Right forelimb (tissue), 1 donor: Measurements from ENCODE around the gene FAH.
A peak's percentile ranks its signal among the peaks of the same experiment; 100 is the strongest.

ENCODE experiments used
- DNase-seq: peaks from one replicate; pipeline ENCODE4 v3.0.0-alpha.2; 2018

FAH gene

GRCh38 chr15:80174017-80174746 is 21.4 kb downstream of the FAH start:
- no peak for DNase-seq

GRCh38 chr15:80175436-80175835 is 22.6 kb downstream of the FAH start:
- DNase-seq: no peak

- DNase-seq: no peak
Measured at GRCh38 chr15:80176443-80176842, 23.6 kb downstream of the FAH start.

- no peak for DNase-seq
Measured at GRCh38 chr15:80177156-80177555, 24.4 kb downstream of the FAH start.

DNA sequence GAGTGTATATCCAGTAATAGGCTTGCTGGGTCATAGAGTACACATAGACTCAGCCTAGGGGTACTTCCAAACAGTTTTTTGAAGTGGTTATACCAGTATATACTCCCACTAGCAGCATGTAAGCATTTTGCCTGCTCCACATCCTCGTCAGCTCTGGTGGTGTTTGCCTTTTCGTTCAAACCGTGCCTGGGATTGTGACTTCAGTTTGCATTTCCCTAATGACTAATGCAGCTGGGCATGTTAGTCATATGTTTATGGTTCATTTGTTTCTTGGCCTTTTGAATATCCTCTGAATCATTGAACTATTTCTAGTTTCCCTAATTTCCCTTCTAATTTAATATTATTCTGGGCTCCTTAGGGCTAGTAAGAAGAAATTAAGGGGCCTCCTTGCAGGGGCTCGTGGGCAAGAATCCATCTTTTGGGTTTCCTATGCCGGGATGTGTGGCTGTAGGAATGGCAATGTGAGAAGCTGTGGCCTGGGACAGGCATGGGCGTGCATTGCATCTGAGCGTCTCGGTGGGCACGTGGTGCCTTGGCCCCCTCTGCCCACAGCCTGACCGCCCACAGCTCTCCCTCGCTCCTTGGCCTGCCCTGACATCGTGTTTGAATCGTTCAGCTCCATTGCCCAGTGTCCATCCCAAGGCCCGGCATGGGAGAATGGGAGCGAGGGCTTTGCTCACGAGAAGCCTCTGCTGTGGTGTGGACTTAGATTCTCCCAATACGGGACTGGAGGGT is 26.4 kb downstream of the FAH start:
- DNase-seq: no peak

DNA sequence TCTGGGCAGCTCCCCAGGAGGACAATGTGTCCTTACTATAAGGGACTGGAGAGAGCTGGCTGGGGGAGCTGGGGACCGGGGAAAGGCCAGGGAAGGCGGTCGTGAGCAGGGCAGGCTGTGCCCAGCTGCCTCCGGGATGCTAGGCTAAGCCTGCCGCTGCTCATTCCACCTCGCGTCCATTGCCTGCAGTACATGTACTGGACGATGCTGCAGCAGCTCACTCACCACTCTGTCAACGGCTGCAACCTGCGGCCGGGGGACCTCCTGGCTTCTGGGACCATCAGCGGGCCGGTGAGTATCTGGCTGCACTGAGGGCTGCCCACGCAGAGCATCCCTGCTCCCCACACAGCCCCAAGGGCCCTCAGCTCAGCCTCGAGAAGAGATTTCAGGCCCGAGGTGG is 27.1 kb downstream of the FAH start:
- no peak for DNase-seq

DNA sequence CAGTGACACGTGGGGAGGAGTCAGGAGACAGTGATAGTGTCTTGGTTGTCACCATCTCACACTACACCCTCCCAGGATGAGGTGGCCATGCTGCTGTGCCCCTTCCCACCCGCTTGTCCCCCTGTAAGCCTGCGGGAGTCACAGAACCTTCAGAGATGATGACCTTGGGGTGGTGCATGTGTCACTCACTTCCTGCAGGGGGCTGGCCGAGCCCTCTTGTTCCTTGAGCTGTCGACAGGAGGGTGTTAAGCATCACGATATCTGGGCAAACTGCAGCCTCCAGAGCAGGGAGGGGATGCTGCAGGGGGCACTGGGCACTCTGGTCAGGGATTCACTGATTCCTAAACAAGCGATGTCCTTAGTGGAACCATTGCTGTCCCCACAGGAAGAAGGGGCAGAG is 27.7 kb downstream of the FAH start:
- no peak for DNase-seq

- peak; percentile 6 for DNase-seq
Measured at GRCh38 chr15:80180986-80181385, 28.2 kb downstream of the FAH start.

GRCh38 chr15:80182611-80183261 is 29.9 kb downstream of the FAH start:
- DNase-seq: no peak

GRCh38 chr15:80183306-80183705 is 30.5 kb downstream of the FAH start:
- no peak for DNase-seq

GRCh38 chr15:80183886-80184285 is 31.1 kb downstream of the FAH start:
- DNase-seq: no peak

- DNase-seq: no peak
Measured at GRCh38 chr15:80184554-80184953, 31.8 kb downstream of the FAH start.

DNA sequence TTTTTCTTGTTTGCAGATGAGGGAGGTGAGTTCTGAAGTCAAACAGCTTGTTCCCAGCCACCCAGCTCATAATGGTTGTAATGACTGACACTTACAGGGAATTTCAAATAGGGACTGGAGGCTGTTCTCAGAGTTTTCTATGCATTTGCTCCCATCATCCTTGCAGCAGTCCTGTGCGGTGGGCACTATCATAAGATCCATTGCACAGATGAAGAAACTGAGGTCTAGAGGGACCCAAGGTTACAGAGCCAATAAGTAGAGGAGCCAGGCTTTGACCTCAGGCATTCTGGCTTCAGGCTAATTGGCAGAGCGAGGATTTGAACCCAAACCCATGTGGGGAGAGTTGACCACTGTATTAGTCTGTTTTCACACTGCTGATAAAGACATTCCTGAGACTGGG is 32.4 kb downstream of the FAH start:
- no peak for DNase-seq

DNA sequence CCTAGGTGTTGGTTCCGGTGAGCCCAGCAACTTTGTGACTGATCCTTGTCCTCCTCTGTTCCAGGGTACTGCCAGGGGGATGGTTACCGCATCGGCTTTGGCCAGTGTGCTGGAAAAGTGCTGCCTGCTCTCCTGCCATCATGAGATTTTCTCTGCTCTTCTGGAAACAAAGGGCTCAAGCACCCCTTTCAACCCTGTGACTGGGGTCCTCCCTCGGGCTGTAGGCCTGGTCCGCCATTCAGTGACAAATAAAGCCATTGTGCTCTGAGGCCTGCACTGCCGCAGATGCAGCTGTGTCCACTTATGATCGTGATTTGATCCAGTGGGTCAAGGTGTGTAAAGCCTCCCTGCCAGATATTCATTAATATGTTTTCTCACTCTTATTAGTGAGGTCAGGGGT is 33.3 kb downstream of the FAH start:
- no peak for DNase-seq

- DNase-seq: no peak
Measured at GRCh38 chr15:80186597-80186996, 33.8 kb downstream of the FAH start.

- no peak for DNase-seq
Measured at GRCh38 chr15:80188251-80188650, 35.5 kb downstream of the FAH start.

DNA sequence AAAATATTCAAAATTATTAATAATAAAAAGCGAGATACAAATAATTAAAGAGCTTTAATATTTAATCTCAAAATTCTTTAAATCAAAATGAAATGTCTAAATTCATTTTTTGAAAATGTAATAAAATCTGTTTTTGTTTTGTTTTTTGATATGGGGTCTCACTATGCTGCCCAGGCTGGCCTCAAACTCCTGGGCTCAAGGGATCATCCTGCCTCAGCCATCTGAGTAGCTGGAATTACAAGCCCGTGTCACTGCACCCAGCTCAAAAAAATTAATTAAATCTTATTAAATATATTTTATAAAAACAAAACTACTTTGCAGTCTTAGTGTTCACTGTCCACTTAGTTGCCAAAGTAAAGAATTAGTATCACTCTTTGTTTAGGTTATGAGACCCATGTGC is 38.4 kb downstream of the FAH start:
- DNase-seq: no peak

DNA sequence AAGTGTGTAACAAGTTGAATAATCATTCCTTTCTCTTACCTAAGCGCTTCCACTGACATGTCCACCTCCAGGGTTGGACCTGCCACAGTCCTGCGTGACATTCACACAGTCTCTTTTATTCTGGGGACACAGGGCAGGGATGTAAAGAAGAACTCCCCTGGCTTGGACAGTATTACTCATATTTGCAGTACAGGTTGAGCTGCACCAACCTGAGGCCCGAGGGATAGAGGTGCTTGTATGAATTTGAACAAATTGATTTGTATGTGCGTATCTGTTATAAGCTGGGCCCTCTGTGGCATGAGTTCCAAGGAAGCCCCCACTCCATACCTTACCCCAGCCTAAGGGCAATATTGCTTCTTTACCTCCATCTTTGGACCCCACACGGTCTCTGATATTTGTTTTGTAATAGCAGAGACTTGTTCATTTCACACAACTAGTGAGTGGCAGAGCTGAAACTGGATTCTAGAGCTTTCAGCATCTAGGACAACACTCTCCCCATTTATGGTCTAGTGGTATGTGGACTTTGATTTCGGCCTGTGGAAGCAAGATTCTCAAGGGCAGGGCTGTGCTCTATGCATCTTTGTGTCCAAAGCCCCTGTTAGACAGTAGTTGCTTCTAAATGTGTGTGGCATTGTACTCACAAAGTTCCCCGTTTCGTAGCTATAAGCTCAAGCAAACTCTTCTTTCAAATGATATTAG is 39.2 kb downstream of the FAH start:
- no peak for DNase-seq

DNA sequence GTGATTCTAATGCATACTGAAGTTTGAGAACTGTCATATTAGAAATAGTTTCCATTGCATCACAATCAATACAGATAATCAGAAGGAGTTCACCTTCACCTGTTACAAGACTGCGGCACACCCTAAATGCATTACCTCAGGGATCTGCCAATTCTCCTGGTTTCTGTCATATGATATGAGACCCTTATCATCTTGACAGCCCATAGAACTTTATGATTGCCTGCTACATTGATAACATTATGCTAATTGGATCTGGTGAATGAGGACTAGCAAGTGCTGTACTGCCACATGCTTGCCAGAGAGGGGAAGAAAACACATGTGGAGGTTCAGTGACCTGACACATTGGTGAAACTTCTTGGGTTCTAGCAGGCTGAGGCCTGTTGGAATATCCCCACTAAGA is 41.4 kb downstream of the FAH start:
- DNase-seq: no peak

- DNase-seq: no peak
Measured at GRCh38 chr15:80194914-80195313, 42.1 kb downstream of the FAH start.

DNA sequence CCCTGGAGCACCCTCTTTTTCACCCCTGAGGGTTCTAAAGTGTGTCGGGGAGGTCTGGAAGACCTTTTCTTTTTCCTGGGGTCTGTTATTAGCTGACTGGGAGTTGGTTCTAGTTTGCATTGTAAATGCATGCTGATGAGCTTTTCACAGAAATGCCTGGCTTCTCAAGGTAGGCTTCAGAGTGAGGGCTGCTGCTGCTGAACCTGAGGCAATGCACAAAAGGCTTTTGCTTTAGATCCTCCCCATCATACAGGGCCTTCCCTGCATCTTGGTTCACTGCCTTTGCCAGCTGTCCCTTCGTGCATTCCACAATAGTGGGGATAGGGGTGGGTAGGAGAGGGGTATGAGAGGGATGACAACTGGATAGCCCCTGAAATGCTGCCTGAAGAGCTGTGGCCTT is 46.6 kb downstream of the FAH start:
- no peak for DNase-seq

DNA sequence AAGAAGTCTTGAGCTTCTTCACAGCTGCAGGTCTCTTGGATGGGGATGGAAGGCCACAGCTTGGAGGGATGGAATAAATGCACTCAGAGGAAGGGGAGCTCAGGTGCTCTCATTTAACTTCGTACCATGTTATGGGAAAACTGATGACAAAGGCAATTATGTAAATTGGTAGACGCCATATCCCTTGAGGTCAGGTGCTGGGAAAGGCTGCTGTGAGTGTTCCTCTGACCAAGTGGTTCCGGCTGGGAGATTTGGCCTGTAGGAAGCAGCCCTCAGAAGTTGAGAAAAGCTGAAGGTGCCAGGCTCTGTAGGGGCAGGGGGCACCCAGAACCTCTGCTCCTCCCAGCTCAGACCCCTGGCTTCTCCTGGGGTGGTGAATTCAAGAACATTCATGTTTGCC is 47.1 kb downstream of the FAH start:
- DNase-seq: no peak

DNA sequence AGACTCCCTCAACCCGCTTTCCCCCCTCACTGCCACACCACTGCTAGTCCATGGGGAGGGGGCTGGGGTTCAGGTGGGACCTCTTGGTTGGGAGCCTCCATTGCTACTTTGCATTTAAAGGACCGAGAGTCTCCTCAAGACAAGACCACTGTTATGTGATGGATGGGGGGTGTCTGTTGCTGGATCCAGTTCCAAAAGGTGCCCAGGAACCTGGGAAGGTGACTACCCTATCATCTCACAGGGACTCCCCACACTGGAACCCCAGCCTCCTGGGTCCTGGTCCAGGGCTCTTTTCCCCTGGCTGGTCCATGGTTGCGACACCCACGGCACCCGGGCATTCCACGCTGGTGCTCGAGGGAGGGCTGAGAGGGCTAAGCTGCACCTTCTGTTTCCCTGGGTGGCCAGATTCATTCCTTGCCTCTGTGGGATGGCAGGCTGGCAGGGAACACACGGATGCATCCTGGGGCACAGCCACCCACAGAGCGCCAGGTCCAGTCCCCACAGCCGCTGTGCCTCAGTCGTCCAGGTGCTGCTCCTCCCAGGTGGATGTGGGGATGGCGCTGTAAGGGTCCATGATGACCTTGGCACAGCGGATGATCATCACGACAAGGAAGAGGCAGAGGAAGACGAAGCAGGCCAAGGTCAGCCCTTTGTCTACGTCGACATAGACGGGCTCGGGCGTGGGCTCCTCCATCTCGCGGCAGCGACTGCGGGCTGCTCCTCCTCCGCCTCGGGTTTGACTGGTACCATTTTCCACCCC is 48.6 kb downstream of the FAH start:
- DNase-seq: no peak
